Measurements from ENCODE around the gene PRIMPOL. TPM values are rescaled to one million over a fixed set of nuclear protein-coding genes. Genes with fewer than 3 reads are reported as not detected.

Gene PRIMPOL
- total RNA-seq, 1 donor from 2014 or later, result 13.2 TPM

Other genes starting within 250 kb of the PRIMPOL start
- 23.6 and 35.2 TPM in 2 replicates for gene IRF2, start 175.2 kb upstream of the PRIMPOL start, total RNA-seq
- 36.4 and 40.6 TPM in 2 replicates for gene CASP3, start 291 bp upstream of the PRIMPOL start, total RNA-seq
- gene CENPU, start 84.4 kb downstream of the PRIMPOL start, total RNA-seq, result 4.6 and 13.7 TPM in 2 replicates
- gene ACSL1, start 176.2 kb downstream of the PRIMPOL start, total RNA-seq, result 10.9 and 27.1 TPM in 2 replicates

Data from glomerular endothelial cell (primary cell).